Lower lobe of right lung (tissue), 2 donors: Measurements from ENCODE around the gene ARHGAP24. TPM values are rescaled to one million over a fixed set of nuclear protein-coding genes. Genes with fewer than 3 reads are reported as not detected.
A peak's percentile ranks its signal among the peaks of the same experiment; 100 is the strongest.

ENCODE experiments used
- ATAC-seq, 2 donors: fragments of 200-7000 bp; cut with Tn5 transposase; one replicate each; pipeline ENCODE4 v1.9.1; 2020 to 2022; ENCODE audit warnings: mild to moderate bottlenecking in 2 of 2, moderate library complexity in 2 of 2
- DNase-seq: peaks from one replicate; pipeline ENCODE4 v3.0.0-alpha.2; 2020
- H3K27ac ChIP-seq: fragments of 200-600 bp; one replicate; pipeline ENCODE4 v1.8.0; 2022
- H3K27me3 ChIP-seq: fragments of 200-600 bp; one replicate; pipeline ENCODE4 v1.8.0; 2022; ENCODE audit warnings: low read depth
- H3K36me3 ChIP-seq: fragments of 200-600 bp; one replicate; pipeline ENCODE4 v1.8.0; 2022; ENCODE audit warnings: mild to moderate bottlenecking
- H3K4me1 ChIP-seq: fragments of 200-600 bp; one replicate; pipeline ENCODE4 v1.8.0; 2022
- H3K4me3 ChIP-seq: fragments of 200-600 bp; one replicate; pipeline ENCODE4 v1.8.0; 2022; ENCODE audit warnings: mild to moderate bottlenecking
- H3K9me3 ChIP-seq: fragments of 200-600 bp; one replicate; pipeline ENCODE4 v1.8.0; 2022
- intact Hi-C: fragments of 100-400 bp; cut with DNase I; formaldehyde crosslinking; loops from one replicate; pipeline ENCODE4 v1.11.0; 2022
- total RNA-seq: library from RNA; stranded (reverse); fragmentation: NEBNext Ultra II Directional; extraction: Animal tissue kit (Norgen Biotek cat#: 25700); gene quantifications from one replicate; pipeline ENCODE4 v1.2.1, GENCODE V29; 2021
- TF ChIP-seq, protein P1 (sequence below): fragments of 200-600 bp; IDR thresholded peaks from one replicate; pipeline ENCODE4 v1.8.0; 2022; ENCODE audit warnings: antibody characterized with exemption, mild to moderate bottlenecking
- donor health status: DM: no; HTN: yes; CAD: no; lungs with severe emphysema.

ARHGAP24 gene
- total RNA-seq, 1 donor from 2014 or later = 28.7 TPM

DNA sequence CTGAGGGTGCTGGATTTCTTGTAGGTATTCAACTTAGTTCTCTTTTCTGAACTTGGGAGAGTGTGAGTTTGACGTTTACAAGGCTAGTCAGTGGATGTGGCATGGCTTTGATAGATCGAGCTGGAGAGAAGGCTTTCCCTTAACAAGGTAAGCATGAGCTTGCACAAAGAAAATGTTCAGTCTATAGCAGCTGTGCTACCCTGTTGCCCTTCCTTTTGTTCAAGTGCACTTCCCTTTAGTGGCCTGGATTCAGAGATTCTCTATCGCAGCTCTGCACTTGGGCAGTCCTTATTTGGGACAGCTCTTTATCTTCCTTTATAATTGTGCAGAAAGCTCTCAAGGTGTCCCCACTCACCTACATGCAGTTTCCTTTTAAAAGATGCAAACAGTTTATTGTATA is 198.0 kb downstream of the ARHGAP24 start:
- ATAC-seq = peak in 1 of 2 donors; percentile 34
- Histone ChIP-seq H3K36me3 (no peaks in the 10 kb centered on the region), H3K4me1 (peaks cover 20% of the 10 kb centered on the region), H3K27ac (peak overlapping the region; percentile 28), H3K27me3 (no peaks in the 10 kb centered on the region), H3K4me3 (no peak overlapping the region), H3K9me3 (no peaks in the 10 kb centered on the region)
- DNase-seq = no peak
- intact Hi-C loops = no loop called here
- TF ChIP-seq, protein P1, sequence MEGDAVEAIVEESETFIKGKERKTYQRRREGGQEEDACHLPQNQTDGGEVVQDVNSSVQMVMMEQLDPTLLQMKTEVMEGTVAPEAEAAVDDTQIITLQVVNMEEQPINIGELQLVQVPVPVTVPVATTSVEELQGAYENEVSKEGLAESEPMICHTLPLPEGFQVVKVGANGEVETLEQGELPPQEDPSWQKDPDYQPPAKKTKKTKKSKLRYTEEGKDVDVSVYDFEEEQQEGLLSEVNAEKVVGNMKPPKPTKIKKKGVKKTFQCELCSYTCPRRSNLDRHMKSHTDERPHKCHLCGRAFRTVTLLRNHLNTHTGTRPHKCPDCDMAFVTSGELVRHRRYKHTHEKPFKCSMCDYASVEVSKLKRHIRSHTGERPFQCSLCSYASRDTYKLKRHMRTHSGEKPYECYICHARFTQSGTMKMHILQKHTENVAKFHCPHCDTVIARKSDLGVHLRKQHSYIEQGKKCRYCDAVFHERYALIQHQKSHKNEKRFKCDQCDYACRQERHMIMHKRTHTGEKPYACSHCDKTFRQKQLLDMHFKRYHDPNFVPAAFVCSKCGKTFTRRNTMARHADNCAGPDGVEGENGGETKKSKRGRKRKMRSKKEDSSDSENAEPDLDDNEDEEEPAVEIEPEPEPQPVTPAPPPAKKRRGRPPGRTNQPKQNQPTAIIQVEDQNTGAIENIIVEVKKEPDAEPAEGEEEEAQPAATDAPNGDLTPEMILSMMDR = no peak

DNA sequence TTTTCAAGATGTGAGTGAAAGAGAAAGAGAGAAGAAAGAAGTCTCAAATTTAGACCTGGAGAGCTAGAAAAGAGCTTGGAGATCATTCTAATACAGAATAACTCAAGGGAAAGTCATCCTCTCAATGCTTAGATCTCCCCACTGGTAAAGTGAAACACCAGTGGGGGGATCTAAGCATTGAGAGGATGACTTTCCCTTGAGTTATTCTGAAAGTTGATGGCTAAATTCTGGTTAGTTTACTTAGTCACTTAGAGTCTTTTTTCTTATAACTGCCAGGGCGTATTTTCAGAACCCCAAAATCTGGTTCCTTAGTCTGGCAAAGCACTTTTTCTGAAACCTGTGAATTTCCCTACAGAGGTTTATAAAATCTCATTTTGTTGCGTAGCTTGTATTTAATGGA is 198.6 kb downstream of the ARHGAP24 start:
- Histone ChIP-seq H3K27me3 (no peaks in the 10 kb centered on the region), H3K4me1 (peaks cover 20% of the 10 kb centered on the region), H3K9me3 (no peaks in the 10 kb centered on the region), H3K27ac (no peak overlapping the region), H3K36me3 (no peaks in the 10 kb centered on the region), H3K4me3 (no peak overlapping the region)
- intact Hi-C loops = no loop called here
- TF ChIP-seq, protein P1 = no peak
- ATAC-seq (no peak), DNase-seq (no peak)

DNA sequence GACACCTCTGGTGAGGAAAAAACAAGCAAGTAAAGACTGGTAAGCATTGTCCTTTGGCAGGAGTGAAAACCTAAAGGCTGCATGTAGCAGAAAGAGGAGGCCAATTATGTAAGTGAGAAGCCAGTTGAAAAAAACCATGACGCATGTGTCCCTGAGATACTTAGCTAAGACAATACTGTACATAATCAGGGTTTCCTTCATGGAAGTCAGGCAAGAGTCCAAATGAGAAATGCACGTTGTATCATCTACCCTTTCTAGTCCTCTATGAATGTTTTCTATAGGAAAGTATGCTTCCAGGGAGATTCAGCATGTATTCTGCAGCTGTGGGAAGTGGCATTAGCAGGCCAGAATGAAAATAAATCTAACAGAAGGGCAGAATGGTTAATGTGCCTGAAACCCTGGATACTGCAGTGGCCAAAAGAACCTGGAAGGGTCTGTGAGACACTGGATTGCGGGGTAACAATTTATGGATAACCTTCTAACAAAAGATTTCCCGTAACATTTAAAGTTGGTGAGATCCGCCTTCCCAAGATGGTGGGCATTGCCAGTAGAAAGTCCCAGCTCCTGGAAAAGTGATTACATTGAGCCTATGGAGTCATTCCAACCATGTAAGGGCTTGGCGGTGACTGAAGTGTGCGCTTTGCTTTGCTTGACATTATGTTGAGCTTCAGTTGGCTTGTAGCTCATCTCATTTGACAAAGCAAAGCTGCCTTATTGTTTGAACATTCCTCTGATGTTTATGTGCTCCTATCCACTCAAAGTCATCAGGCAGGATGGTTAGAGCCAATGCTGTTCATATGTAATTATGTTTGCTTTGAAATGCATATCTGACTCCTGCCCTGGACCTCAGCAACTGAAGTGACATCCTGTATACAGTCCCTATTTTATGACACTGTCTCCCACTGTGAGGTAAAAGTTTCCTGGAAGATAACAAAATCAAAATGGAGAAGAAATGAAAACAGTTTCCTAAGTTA is 200.4 kb downstream of the ARHGAP24 start:
- intact Hi-C loops = no loop called here
- no peaks in the 10 kb centered on the region for H3K36me3 ChIP-seq
- H3K27ac ChIP-seq = no peak overlapping the region
- H3K4me3 ChIP-seq = no peak overlapping the region
- TF ChIP-seq, protein P1 = no peak
- H3K4me1 ChIP-seq = peaks cover 20% of the 10 kb centered on the region
- DNase-seq = no peak
- H3K9me3 ChIP-seq = no peaks in the 10 kb centered on the region
- H3K27me3 ChIP-seq = no peaks in the 10 kb centered on the region
- no peak for ATAC-seq

DNA sequence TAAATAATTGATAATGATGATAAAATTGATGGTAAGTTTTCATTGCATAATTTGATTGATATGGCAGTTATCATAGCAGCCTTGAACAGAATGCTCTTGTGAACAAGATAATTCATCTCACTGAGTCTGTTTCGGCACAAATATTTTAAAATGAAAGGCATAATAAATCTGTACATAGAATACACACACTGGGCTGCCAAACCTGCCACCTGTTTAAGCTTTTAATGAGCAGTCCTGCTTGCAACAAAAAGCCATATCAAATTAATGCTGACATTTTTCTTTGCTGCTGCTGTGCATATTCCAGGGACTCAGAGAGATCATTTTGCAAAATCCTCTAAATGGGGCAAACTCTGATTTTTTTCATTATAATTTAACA is 201.1 kb downstream of the ARHGAP24 start:
- peaks cover 20% of the 10 kb centered on the region for H3K4me1 ChIP-seq
- DNase-seq (no peak), ATAC-seq (no peak)
- TF ChIP-seq, protein P1 = no peak
- no peaks in the 10 kb centered on the region for H3K9me3 ChIP-seq
- H3K27me3 ChIP-seq = no peaks in the 10 kb centered on the region
- intact Hi-C loops = no loop called here
- H3K4me3 ChIP-seq = no peak overlapping the region
- H3K27ac ChIP-seq = no peak overlapping the region
- H3K36me3 ChIP-seq = no peaks in the 10 kb centered on the region

DNA sequence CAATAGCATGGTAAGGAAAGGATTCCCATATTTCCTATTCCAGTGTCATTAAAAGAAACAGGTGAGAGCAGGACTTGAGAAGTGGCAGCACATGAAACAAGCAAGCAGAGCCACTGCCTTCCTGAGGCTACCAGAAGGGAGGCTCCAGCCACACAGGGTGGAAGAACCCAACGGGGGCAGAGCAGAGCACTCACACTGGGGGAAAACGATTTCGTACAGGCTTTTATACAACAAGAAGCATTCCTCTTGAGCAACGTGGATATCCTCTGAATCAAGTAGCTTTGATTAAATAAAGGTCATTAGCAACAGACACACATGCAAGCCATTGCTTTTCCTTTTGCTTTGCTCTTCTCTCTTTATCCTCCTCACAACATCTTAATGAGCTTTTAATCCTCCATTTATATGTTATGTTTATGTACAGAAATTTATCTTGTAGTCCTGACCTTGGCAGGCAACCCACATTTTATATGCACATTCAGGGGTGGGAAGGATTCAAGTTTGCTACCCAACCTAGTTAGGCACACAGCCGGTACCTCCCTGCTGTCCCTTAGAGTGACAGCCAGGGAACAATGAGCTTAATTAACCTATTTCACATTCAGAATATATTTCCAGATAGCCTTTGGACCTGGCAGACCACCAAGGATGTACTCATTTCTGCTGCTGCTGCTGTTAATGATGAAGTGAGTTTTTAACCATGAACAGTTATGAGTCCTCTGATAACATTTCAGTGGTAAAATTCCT is 202.1 kb downstream of the ARHGAP24 start:
- no peaks in the 10 kb centered on the region for H3K27me3 ChIP-seq
- H3K9me3 ChIP-seq = no peaks in the 10 kb centered on the region
- DNase-seq = no peak
- no peak for ATAC-seq
- intact Hi-C loops = no loop called here
- no peak overlapping the region for H3K4me3 ChIP-seq
- no peaks in the 10 kb centered on the region for H3K36me3 ChIP-seq
- TF ChIP-seq, protein P1 = no peak
- no peak overlapping the region for H3K27ac ChIP-seq
- peaks cover 11% of the 10 kb centered on the region for H3K4me1 ChIP-seq
